B cell (primary cell): ENCODE results near the gene MMP15. TPM values are rescaled to one million over a fixed set of nuclear protein-coding genes. Genes with fewer than 3 reads are reported as not detected.

ENCODE experiments used
- ATAC-seq: fragments of 200-7000 bp; cut with Tn5 transposase; one replicate; pipeline ENCODE4 v1.10.0; 2021; ENCODE audit warnings: low read depth, mild to moderate bottlenecking, moderate number of reproducible peaks, moderate library complexity
- CTCF ChIA-PET: fragments of 350-600 bp; sonication (Branson Sonifier 250); formaldehyde crosslinking; loops from one replicate; lab custom pipeline; 2021; ENCODE audit warnings: antibody characterized with exemption, inconsistent platforms; lab: Charles Lee
- POLR2A ChIA-PET: fragments of 350-600 bp; sonication (Branson Sonifier 250); formaldehyde crosslinking; loops from one replicate; lab custom pipeline; 2021; ENCODE audit warnings: antibody characterized with exemption; lab: Charles Lee
- DNase-seq: peaks from one replicate; pipeline ENCODE4 v3.0.0; 2013
- H2AFZ ChIP-seq: 2 replicates; pipeline ENCODE4 v1.6.1; 2012; ENCODE audit warnings: mild to moderate bottlenecking, low read depth, low read length; ENCODE audit not compliant: insufficient read depth, poor library complexity, severe bottlenecking
- H3K27ac ChIP-seq, 2 donors: 1 replicate in 1 of 2; 2 replicates in 1 of 2; pipeline ENCODE4 v1.5.1; 2012 to 2013; ENCODE audit warnings: low read length in 2 of 2, mild to moderate bottlenecking in 2 of 2, moderate library complexity in 1 of 2
- H3K27me3 ChIP-seq, 4 experiments: fragments of 200-600 bp in 1 of 4; sonication (generic) in 1 of 4; replicated peaks in 1 of 4; 1 replicate in 2 of 4; 2 replicates in 2 of 4; pipeline versions ENCODE4 v1.6.1 to v1.7.0; 2013 to 2016; ENCODE audit warnings: low read length in 3 of 4, mild to moderate bottlenecking in 2 of 4, mixed read lengths in 1 of 4, moderate library complexity in 1 of 4; ENCODE audit not compliant: insufficient read depth in 4 of 4, control insufficient read depth in 3 of 4; ENCODE audit errors: control extremely low read depth in 1 of 4
- H3K36me3 ChIP-seq, 2 experiments: replicated peaks in 1 of 2; 1 replicate in 1 of 2; 2 replicates in 1 of 2; pipeline versions ENCODE4 v1.6.1 to v1.7.1; 2013; ENCODE audit warnings: low read length in 1 of 2; ENCODE audit not compliant: insufficient read depth in 2 of 2, control insufficient read depth in 1 of 2; ENCODE audit errors: control extremely low read depth in 1 of 2, extremely low read depth in 1 of 2
- H3K4me1 ChIP-seq, 2 donors: fragments of 200-600 bp in 1 of 2; sonication (generic) in 1 of 2; 1 replicate in 1 of 2; 2 replicates in 1 of 2; pipeline versions ENCODE4 v1.5.1 to v1.6.1; 2013 to 2017; ENCODE audit warnings: low read length in 2 of 2; ENCODE audit not compliant: control insufficient read depth in 2 of 2, insufficient read depth in 2 of 2
- H3K4me2 ChIP-seq: replicated peaks from 2 replicates; pipeline ENCODE3; 2012; ENCODE audit warnings: mild to moderate bottlenecking, low read depth, low read length; ENCODE audit not compliant: poor library complexity, severe bottlenecking
- H3K4me3 ChIP-seq, 5 experiments: fragments of 200-600 bp in 1 of 5; sonication (generic) in 1 of 5; 1 replicate in 3 of 5; 2 replicates in 2 of 5; pipeline versions ENCODE4 v1.5.1 to v1.7.0; 2011 to 2016; ENCODE audit warnings: low read length in 4 of 5, mild to moderate bottlenecking in 4 of 5, low read depth in 2 of 5, control low read depth in 1 of 5, moderate library complexity in 1 of 5; ENCODE audit not compliant: insufficient read depth in 1 of 5; ENCODE audit errors: control extremely low read depth in 1 of 5, extremely low read depth in 1 of 5
- H3K79me2 ChIP-seq: fragments of 200-600 bp; sonication (generic); one replicate; pipeline ENCODE4 v1.6.0; 2016; ENCODE audit warnings: low read length; ENCODE audit not compliant: control insufficient read depth, insufficient read depth
- H3K9ac ChIP-seq: fragments of 200-600 bp; sonication (generic); 2 replicates; pipeline ENCODE4 v1.6.1; 2017; ENCODE audit warnings: mild to moderate bottlenecking, low read length, moderate library complexity
- H3K9me3 ChIP-seq, 3 donors: one replicate each; pipeline versions ENCODE4 v1.6.1 to v1.7.1; 2013; ENCODE audit warnings: low read length in 2 of 3; ENCODE audit not compliant: control insufficient read depth in 2 of 3, insufficient read depth in 1 of 3; ENCODE audit errors: control extremely low read depth in 1 of 3
- H4K20me1 ChIP-seq: 2 replicates; pipeline ENCODE4 v1.6.0; 2012; ENCODE audit warnings: mild to moderate bottlenecking, low read length; ENCODE audit not compliant: insufficient read depth, control insufficient read depth, poor library complexity, severe bottlenecking
- H3K27ac Mint-ChIP-seq: one replicate; pipeline ENCODE4 v1.8.0; 2021; ENCODE audit warnings: mixed read lengths
- H3K27me3 Mint-ChIP-seq: one replicate; pipeline ENCODE4 v1.8.0; 2021; ENCODE audit warnings: mixed read lengths
- H3K4me1 Mint-ChIP-seq: one replicate; pipeline ENCODE4 v1.8.0; 2021; ENCODE audit warnings: mixed read lengths
- H3K4me3 Mint-ChIP-seq: one replicate; pipeline ENCODE4 v1.8.0; 2021; ENCODE audit warnings: mixed read lengths
- H3K9me3 Mint-ChIP-seq: one replicate; pipeline ENCODE4 v1.8.0; 2022; ENCODE audit warnings: mixed read lengths; ENCODE audit not compliant: insufficient read depth
- CTCF ChIP-seq: fragments of 200-600 bp; IDR thresholded peaks from one replicate; pipeline ENCODE4 v1.8.0; 2022; ENCODE audit warnings: antibody characterized with exemption, mild to moderate bottlenecking
- EZH2 ChIP-seq: IDR thresholded peaks from 2 replicates; pipeline ENCODE4 v1.6.1; 2012; ENCODE audit warnings: borderline replicate concordance, low read depth, mild to moderate bottlenecking, moderate library complexity, low read length; ENCODE audit not compliant: insufficient read depth, poor library complexity, severe bottlenecking
- WGBS: methylation state at CpG from one replicate; pipeline ENCODE4 v1.1.5; 2013; ENCODE audit warnings: missing lambda C conversion rate; ENCODE audit not compliant: insufficient coverage; 5-methylcytosine and 5-hydroxymethylcytosine counted together
- intact Hi-C: fragments of 100-400 bp; cut with micrococcal nuclease; formaldehyde crosslinking; loops from one replicate; pipeline ENCODE4 v1.10.0; 2022
- polyA plus RNA-seq: library from polyadenylated mRNA; depleted of rRNA; stranded (reverse); fragments of >200 nt; gene quantifications from 2 replicates; pipeline ENCODE4 v1.2.3, GENCODE V29; 2012
- total RNA-seq, 2 donors: library from RNA; stranded (reverse); fragments of 120-200 nt in 1 of 2; gene quantifications; 1 replicate in 1 of 2; 2 replicates in 1 of 2; pipeline versions ENCODE4 v1.2.3 to v1.2.4, GENCODE V29; 2013 to 2022

MMP15 gene
- total and polyA plus RNA-seq, 2 donors (not counting 1 experiment from before 2014, with no cell fraction given) = not detected

- ChIA-PET POLR2A (no interaction called here), CTCF (interaction anchor here (1.1 kb wide), 1 partner anchor 265 kb away, joined by 3 read pairs; no protein-coding TSS in a partner anchor)
- no peak overlapping the region for H3K27ac Mint-ChIP-seq
- no peaks in the 10 kb centered on the region for H3K4me1 Mint-ChIP-seq
- DNase-seq = no peak
- peaks cover 0 to 5% (median 0%) of the 10 kb centered on the region in 3 donors for H3K9me3 ChIP-seq
- H3K4me3 Mint-ChIP-seq = no peak overlapping the region
- H3K36me3 ChIP-seq = no peaks in the 10 kb centered on the region
- H3K4me3 ChIP-seq = no peak overlapping the region
- WGBS = 86% methylated on average over 12 of the region's 14 CpGs
- intact Hi-C loops = no loop called here
- no peak overlapping the region for H3K4me2 ChIP-seq
- peaks cover 3% of the 10 kb centered on the region for H3K27me3 Mint-ChIP-seq
- ATAC-seq = no peak
- no peak overlapping the region for H3K9ac ChIP-seq
- H3K4me1 ChIP-seq = no peaks in the 10 kb centered on the region
- H4K20me1 ChIP-seq = no peaks in the 10 kb centered on the region
- no peak overlapping the region for H2AFZ ChIP-seq
- no peaks in the 10 kb centered on the region for H3K79me2 ChIP-seq
- H3K9me3 Mint-ChIP-seq = peaks cover 3% of the 10 kb centered on the region
- no peaks in the 10 kb centered on the region for H3K27me3 ChIP-seq
- no peak overlapping the region for H3K27ac ChIP-seq
- TF ChIP-seq CTCF (no peak), EZH2 (no peak)
Measured at GRCh38 chr16:58035356-58036170, 10.0 kb downstream of the MMP15 start.

DNA sequence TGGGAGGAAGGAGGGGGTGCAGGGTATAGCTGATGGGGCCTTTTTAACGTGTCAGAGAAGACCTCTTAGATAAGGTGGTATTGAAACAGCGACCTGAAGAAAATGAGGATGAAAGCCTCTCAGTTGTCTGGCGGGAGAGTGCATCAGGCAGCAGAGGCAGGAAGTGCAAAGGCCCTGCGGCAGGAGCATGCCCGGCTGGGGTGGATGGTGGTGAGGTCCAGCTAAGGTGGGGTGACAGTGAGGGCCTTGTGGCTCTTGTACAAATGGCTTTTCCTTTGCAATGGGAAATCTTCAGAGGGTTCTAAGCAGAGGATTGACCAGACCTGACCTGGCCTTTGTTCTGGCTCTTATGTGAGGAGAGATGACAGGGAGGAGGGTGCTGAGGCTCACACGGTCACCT, 11.4 kb downstream of the MMP15 start:
- Histone ChIP-seq H3K27me3 (no peaks in the 10 kb centered on the region), H3K4me1 (no peaks in the 10 kb centered on the region), H3K79me2 (no peaks in the 10 kb centered on the region), H3K36me3 (no peaks in the 10 kb centered on the region), H3K4me3 (no peak overlapping the region), H3K27ac (no peak overlapping the region), H3K4me2 (no peak overlapping the region), H4K20me1 (no peaks in the 10 kb centered on the region), H2AFZ (no peak overlapping the region), H3K9ac (no peak overlapping the region), H3K9me3 (peaks cover 0 to 5% (median 0%) of the 10 kb centered on the region in 3 donors)
- H3K27me3 Mint-ChIP-seq = no peaks in the 10 kb centered on the region
- H3K9me3 Mint-ChIP-seq = peaks cover 3% of the 10 kb centered on the region
- no peak overlapping the region for H3K4me3 Mint-ChIP-seq
- DNase-seq (no peak), ATAC-seq (no peak)
- intact Hi-C loops = no loop called here
- H3K27ac Mint-ChIP-seq = no peak overlapping the region
- TF ChIP-seq EZH2 = no peak
- no peak for TF ChIP-seq CTCF
- no peaks in the 10 kb centered on the region for H3K4me1 Mint-ChIP-seq
- WGBS = 87% methylated on average over 6 of the region's 6 CpGs
- POLR2A ChIA-PET = no interaction called here
- CTCF ChIA-PET = no interaction called here
